Esophagus squamous epithelium (tissue), 4 donors: ENCODE measurements around the gene CPNE6.

ENCODE experiments used
- CTCF ChIP-seq, 6 experiments: fragments of 450-650 bp in 4 of 6; fragments of 200-600 bp in 2 of 6; sonication (generic) in 2 of 6; IDR thresholded peaks; one replicate each; pipeline ENCODE4 v1.5.1; 2016 to 2019; ENCODE audit warnings: antibody characterized with exemption in 6 of 6, mild to moderate bottlenecking in 4 of 6, moderate library complexity in 4 of 6
- POLR2A ChIP-seq, 4 donors: fragments of 450-650 bp; IDR thresholded peaks; one replicate each; pipeline ENCODE4 v1.6.1; 2017; ENCODE audit warnings: antibody characterized with exemption in 4 of 4, mild to moderate bottlenecking in 4 of 4, moderate library complexity in 3 of 4

GRCh38 chr14:24065408-24065807 lies 6.0 kb upstream of the CPNE6 start:
- TF ChIP-seq CTCF (IDR thresholded peaks at IDR 0.05) (no peak), POLR2A (IDR thresholded peaks at IDR 0.05) (no peak)
